Omental fat pad (tissue), 4 donors: ENCODE measurements around the gene MYCBP2. TPM values are rescaled to one million over a fixed set of nuclear protein-coding genes. Genes with fewer than 3 reads are reported as not detected.

Source experiments
- ATAC-seq: fragments of 150-250 bp; one replicate; pipeline ENCODE4 v1.9.1; 2016; ENCODE audit warnings: mild to moderate bottlenecking, moderate library complexity; ENCODE audit not compliant: low FRiP score
- DNase-seq: peaks from one replicate; pipeline ENCODE4 v3.0.0-alpha.2; 2019; ENCODE audit warnings: low spot score
- CTCF ChIP-seq, 3 donors: fragments of 450-650 bp; IDR thresholded peaks; one replicate each; pipeline ENCODE4 v1.5.1; 2016 to 2017; ENCODE audit warnings: antibody characterized with exemption in 3 of 3, mild to moderate bottlenecking in 3 of 3, moderate library complexity in 2 of 3
- total RNA-seq, 4 donors: library from RNA; depleted of rRNA; stranded (reverse); fragments of >200 nt; gene quantifications; one replicate each; pipeline ENCODE4 v1.1.0, GENCODE V29; 2016

Gene MYCBP2
- total RNA-seq, 4 donors from 2014 or later, result 152 to 277 (median 223) TPM

- ATAC-seq (no peak), DNase-seq (no peak)
- TF ChIP-seq CTCF (IDR thresholded peaks at IDR 0.05), result no peak
These were observed 136.4 kb downstream of the MYCBP2 start for GRCh38 chr13:77190349-77190958.

- no peak for ATAC-seq
These were observed 141.2 kb downstream of the MYCBP2 start for GRCh38 chr13:77185721-77186120.

GRCh38 chr13:77184455-77184854 lies 142.4 kb downstream of the MYCBP2 start:
- no peak for DNase-seq
- no peak for TF ChIP-seq CTCF (IDR thresholded peaks at IDR 0.05)
- ATAC-seq, result no peak

More at GRCh38 chr13:77185721-77186120, 141.2 kb downstream of the MYCBP2 start:
- no peak for TF ChIP-seq CTCF (IDR thresholded peaks at IDR 0.05)
- DNase-seq, result no peak

GRCh38 chr13:77180011-77180410 lies 146.9 kb downstream of the MYCBP2 start:
- no peak for TF ChIP-seq CTCF (IDR thresholded peaks at IDR 0.05)
- no peak for ATAC-seq
- no peak for DNase-seq

GRCh38 chr13:77177646-77178045 lies 149.2 kb downstream of the MYCBP2 start:
- no peak for ATAC-seq
- no peak for TF ChIP-seq CTCF (IDR thresholded peaks at IDR 0.05)
- no peak for DNase-seq

GRCh38 chr13:77176350-77176749 lies 150.5 kb downstream of the MYCBP2 start:
- no peak for TF ChIP-seq CTCF (IDR thresholded peaks at IDR 0.05)
- ATAC-seq, result no peak
- DNase-seq, result no peak

- ATAC-seq, result no peak
- DNase-seq, result no peak
- TF ChIP-seq CTCF (IDR thresholded peaks at IDR 0.05), result no peak
These were observed 154.2 kb downstream of the MYCBP2 start for GRCh38 chr13:77172650-77173049.
